HG03354 (cell line): Measurements from ENCODE around the gene ZNF621.

ENCODE experiments used
- ATAC-seq: cut with Tn5 transposase; IDR thresholded peaks from one replicate; pipeline ENCODE4 v1.9.1; 2021; ENCODE audit warnings: mild to moderate bottlenecking; ENCODE audit not compliant: unreplicated experiment, poor library complexity, severe bottlenecking

The ZNF621 gene

DNA sequence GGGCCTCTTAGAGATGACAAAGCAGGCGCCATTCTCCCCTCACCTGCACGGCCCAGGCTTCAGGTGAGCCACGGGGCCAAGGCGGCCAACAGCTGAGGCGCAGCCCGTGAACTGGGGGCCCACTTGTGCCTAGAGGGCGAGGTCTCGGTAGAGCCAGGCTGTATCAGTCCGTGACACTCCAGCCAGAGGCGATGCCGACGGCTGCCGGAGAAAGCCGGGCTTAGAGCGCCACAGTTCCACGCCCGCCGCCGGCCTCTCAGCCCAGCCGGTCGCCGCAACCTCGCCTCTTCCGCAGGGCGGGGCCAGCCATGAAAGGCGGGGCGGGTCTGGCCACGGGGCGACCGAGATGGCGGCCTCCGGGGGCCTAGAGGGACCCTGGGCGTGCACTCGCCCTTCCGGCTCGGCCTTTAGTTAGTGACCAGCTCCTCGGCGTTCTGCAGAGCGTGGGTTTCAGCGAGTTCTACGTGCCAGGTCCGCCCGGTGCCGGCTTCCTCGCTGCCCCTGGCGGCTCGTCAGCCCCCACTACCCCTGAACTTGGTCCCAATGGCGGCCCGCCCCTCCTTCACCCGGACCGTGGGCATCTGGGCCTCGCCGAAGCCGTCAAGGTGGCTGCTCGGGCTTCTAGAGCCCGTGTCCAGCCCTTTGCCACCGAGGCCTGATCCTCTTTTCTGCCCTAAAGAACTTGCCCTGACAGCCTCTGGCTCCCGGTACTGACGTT, at the start of gene ZNF621:
Gene ZNF621, plus strand, starts transcription at position 393 of the 718 bp plus-strand sequence. CDS start 881 bp downstream, outside the sequence.
- ATAC-seq: peak; percentile 99

- peak; percentile 89 for ATAC-seq
Measured at GRCh38 chr3:40476478-40477470, 48.0 kb upstream of the ZNF621 start, which contains the start of gene ZNF619. Gene ZNF619 (plus strand): TSS chr3:40477122. CDS start chr3:40477980, 858 bp downstream.

GRCh38 chr3:40477666-40478065, 47.1 kb upstream of the ZNF621 start:
- ATAC-seq: peak; percentile 2

- ATAC-seq: no peak
Measured at GRCh38 chr3:40487172-40487571, 37.6 kb upstream of the ZNF621 start.

DNA sequence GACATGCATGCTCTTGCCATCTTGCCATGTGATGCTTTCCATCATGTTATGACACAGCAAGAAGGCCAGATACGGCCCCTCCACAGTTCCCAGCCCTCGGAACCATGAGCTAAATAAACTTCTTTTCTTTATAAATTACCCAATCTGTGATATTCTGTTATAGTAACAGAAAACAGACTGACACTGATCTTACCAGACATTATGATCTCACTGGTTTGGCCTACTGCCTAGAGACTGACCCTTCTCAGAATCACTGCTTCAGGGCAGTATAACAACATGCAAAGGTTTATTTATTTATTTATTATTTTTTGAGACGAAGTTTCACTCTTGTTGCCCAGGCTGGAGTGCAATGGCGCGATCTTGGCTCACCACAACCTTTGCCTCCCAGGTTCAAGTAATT, 33.8 kb upstream of the ZNF621 start:
- no peak for ATAC-seq

- no peak for ATAC-seq
Measured at GRCh38 chr3:40494698-40495097, 30.1 kb upstream of the ZNF621 start.

DNA sequence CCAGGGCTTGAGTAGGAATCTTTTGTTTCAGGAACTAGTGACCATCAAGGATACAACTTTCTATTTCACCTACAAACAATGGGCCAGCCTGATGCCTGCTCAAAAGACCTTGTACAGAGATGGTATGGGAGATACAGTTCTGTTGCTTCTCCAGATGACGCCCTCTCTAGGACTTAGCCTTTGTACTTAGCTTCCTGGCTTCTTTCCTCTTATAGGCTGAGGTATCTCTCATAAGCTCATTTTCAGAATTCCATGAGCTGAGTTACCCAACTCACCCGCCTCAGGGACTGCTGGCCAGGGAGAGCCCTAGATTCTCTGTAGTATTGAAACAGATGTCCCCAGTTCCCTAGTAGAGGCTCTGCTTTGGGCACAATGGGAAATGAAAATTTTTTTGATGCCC, 27.5 kb upstream of the ZNF621 start:
- no peak for ATAC-seq

- ATAC-seq: no peak
Measured at GRCh38 chr3:40499952-40500351, 24.8 kb upstream of the ZNF621 start.

- no peak for ATAC-seq
Measured at GRCh38 chr3:40502034-40502433, 22.7 kb upstream of the ZNF621 start.

DNA sequence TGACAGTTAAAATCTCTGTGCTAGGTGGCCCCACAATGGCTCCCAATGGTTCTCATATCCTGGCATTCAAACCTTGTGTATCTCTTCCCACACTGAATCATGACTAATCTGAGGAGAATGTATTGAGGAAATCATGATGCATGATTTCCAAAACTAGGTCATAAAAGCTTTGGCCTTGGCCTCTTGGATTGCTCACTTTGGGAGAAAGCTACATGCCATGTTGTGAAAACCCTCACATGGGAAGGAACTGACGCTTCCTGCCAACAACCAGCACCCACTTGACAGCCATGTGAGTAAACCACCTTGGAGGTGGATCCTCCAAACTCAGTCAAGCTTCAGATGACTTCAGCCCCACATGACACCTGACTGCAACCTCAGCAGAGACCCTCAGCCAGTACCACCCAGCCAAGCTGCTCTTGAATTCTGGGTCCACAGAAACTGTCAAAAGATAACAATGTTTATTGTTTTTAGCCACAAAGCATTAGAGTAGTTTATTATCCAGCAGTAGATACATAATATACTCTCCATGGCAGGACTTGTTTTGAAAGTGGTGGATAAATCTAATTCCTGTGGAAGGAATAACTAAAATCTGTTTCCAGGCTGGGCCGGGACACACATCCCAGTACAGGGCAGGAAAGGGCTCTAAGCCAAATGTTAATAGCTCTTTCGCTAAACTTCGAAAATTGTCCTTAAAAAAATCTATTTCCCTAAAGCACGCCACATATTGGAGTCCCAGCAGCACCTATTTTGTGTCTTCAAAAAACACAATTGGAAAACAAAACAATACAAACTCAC, 19.9 kb upstream of the ZNF621 start:
- ATAC-seq: no peak

- peak; percentile 89 for ATAC-seq
Measured at GRCh38 chr3:40505599-40506462, 18.9 kb upstream of the ZNF621 start, which contains the start of gene ZNF620. Gene ZNF620 (plus strand): TSS chr3:40506039. CDS start chr3:40506353, 314 bp downstream.

- no peak for ATAC-seq
Measured at GRCh38 chr3:40511031-40511718, 13.6 kb upstream of the ZNF621 start.

- no peak for ATAC-seq
Measured at GRCh38 chr3:40516201-40516600, 8.6 kb upstream of the ZNF621 start.

GRCh38 chr3:40518067-40518466, 6.7 kb upstream of the ZNF621 start:
- ATAC-seq: no peak

GRCh38 chr3:40518848-40519247, 5.9 kb upstream of the ZNF621 start:
- no peak for ATAC-seq

DNA sequence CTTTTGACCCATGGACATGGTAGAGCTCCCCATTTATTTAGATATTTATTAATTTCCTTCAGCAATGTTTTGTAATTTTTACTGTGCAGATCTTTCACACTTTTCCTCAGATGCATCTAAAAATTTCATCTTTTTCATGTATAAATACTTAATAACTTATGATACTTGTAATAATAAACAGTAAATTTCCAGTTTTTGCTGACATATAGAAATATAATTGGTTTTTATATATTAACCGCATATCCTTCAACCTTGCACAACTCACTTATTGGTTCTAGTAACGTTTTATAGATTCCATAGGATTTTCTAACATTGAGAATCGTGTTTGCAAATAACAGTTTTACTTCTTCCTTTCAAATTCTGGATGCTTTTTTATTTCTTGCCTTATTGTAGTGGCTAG, 3.5 kb upstream of the ZNF621 start:
- no peak for ATAC-seq

DNA sequence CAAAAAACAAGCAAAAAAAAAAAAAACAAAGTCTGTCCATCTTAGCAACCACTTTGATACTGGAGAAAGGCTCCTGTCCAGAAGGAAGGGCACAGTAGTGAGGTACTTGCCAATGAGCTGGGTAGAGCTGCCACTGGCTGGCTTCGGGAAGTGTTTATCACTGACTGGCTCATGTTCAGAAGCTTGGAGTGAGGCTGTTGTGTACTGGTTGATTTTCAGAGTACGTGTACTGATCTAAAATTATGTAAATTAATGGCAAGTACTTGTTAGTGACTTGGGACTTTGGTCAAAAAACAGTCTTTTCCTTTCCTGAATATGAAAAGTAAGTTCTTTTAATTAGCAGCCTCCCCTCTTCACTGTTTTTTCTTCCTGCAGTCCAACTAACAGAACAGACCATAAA, 979 bp upstream of the ZNF621 start:
- ATAC-seq: no peak

GRCh38 chr3:40524222-40524567, 565 bp upstream of the ZNF621 start:
- peak; percentile 30 for ATAC-seq
